OCI-LY1 (cell line): ENCODE data around the gene STARD13.

ENCODE experiments used
- H2AFZ ChIP-seq: fragments of 200-600 bp; sonication (generic), shearing (Covaris generic); 2 replicates; pipeline ENCODE4 v1.6.0; 2014; ENCODE audit warnings: antibody characterized with exemption, mild to moderate bottlenecking, low read length
- H3F3A ChIP-seq: fragments of 200-600 bp; sonication (generic), shearing (Covaris generic); 2 replicates; pipeline ENCODE4 v1.6.0; 2014; ENCODE audit warnings: mild to moderate bottlenecking, antibody characterized with exemption, low read length, moderate library complexity; ENCODE audit not compliant: insufficient read depth
- H3K27ac ChIP-seq: fragments of 200-600 bp; sonication (generic); 2 replicates; pipeline ENCODE4 v1.5.1; 2014; ENCODE audit warnings: low read length, mixed run types, mild to moderate bottlenecking, low read depth; ENCODE audit not compliant: poor library complexity, severe bottlenecking
- H3K27me3 ChIP-seq: fragments of 200-600 bp; sonication (generic); 2 replicates; pipeline ENCODE4 v1.6.0; 2014; ENCODE audit warnings: antibody characterized with exemption, mild to moderate bottlenecking, low read length, moderate library complexity; ENCODE audit not compliant: insufficient read depth
- H3K36me3 ChIP-seq: fragments of 200-600 bp; sonication (generic); 2 replicates; pipeline ENCODE4 v1.6.1; 2014; ENCODE audit warnings: mild to moderate bottlenecking, antibody characterized with exemption, low read length, moderate library complexity, mixed read lengths; ENCODE audit not compliant: insufficient read depth
- H3K4me1 ChIP-seq: fragments of 200-600 bp; sonication (generic); 2 replicates; pipeline ENCODE4 v1.5.1; 2014; ENCODE audit warnings: mild to moderate bottlenecking, low read length, moderate library complexity; ENCODE audit not compliant: insufficient read depth, severe bottlenecking
- H3K4me2 ChIP-seq: fragments of 200-600 bp; sonication (generic), shearing (Covaris generic); 2 replicates; pipeline ENCODE4 v1.6.1; 2014; ENCODE audit warnings: low read length
- H3K4me3 ChIP-seq: fragments of 200-600 bp; sonication (generic); 2 replicates; pipeline ENCODE4 v1.5.1; 2014; ENCODE audit warnings: low read length, low read depth, mild to moderate bottlenecking, mixed read lengths; ENCODE audit not compliant: poor library complexity, severe bottlenecking
- H3K79me2 ChIP-seq: fragments of 200-600 bp; shearing (Covaris generic); 2 replicates; pipeline ENCODE4 v1.6.1; 2016; ENCODE audit warnings: mixed run types, low read length, mixed read lengths; ENCODE audit not compliant: insufficient read depth
- H3K9ac ChIP-seq: fragments of 200-600 bp; sonication (generic), shearing (Covaris generic); 2 replicates; pipeline ENCODE4 v1.6.1; 2014; ENCODE audit warnings: mild to moderate bottlenecking, low read length, mixed read lengths
- H3K9me2 ChIP-seq: fragments of 200-600 bp; sonication (generic), shearing (Covaris generic); 2 replicates; pipeline ENCODE4 v1.6.1; 2014; ENCODE audit warnings: low read depth, mild to moderate bottlenecking, low read length, mixed read lengths
- H3K9me3 ChIP-seq: fragments of 200-600 bp; shearing (Covaris generic); 2 replicates; pipeline ENCODE4 v1.6.1; 2014; ENCODE audit warnings: low read length, mixed read lengths
- H4K20me1 ChIP-seq: fragments of 200-600 bp; sonication (generic), shearing (Covaris generic); 2 replicates; pipeline ENCODE4 v1.6.0; 2016; ENCODE audit warnings: mild to moderate bottlenecking, low read length; ENCODE audit not compliant: insufficient read depth
- EZH2 ChIP-seq: fragments of 200-600 bp; sonication (generic), shearing (Covaris generic); IDR thresholded peaks from 2 replicates; pipeline ENCODE4 v1.8.0; 2017; ENCODE audit warnings: borderline replicate concordance, mixed run types, mild to moderate bottlenecking, antibody characterized with exemption, low read length, moderate library complexity, mixed read lengths
- TF ChIP-seq, protein P1 (sequence below): fragments of 200-600 bp; sonication (generic), shearing (Covaris generic); IDR thresholded peaks from 2 replicates; pipeline ENCODE4 v1.5.1; 2017; ENCODE audit warnings: mild to moderate bottlenecking, antibody characterized with exemption, low read length, moderate library complexity, mixed read lengths

Gene STARD13

DNA sequence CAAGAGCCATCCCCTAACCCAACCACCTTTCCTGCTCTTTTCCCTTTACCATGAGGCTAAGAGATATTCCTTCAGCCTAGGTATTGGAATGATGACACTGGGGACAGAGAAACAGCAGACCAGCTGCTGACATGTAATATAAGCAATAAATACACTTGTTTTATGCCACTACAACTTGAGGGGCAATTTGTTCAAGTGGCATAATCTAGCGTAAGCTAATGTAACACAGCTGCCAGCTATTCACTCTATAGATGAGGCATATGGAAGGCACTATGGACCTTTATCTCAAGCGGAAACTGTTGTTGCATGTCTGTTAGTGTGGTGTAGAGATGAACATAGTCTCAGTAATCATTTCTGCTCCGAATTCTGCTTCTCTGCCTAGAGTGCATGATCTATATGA lies 111.1 kb downstream of the STARD13 start:
- Histone ChIP-seq H3K9ac (no peak overlapping the region), H3K27me3 (no peaks in the 10 kb centered on the region), H3K36me3 (no peaks in the 10 kb centered on the region), H3K9me2 (no peaks in the 10 kb centered on the region), H3K4me2 (no peak overlapping the region), H3K9me3 (no peaks in the 10 kb centered on the region), H3K27ac (no peak overlapping the region), H4K20me1 (no peaks in the 10 kb centered on the region), H3K79me2 (no peaks in the 10 kb centered on the region), H3K4me1 (no peaks in the 10 kb centered on the region), H3K4me3 (no peak overlapping the region), H2AFZ (no peak overlapping the region), H3F3A (no peaks in the 10 kb centered on the region)
- TF ChIP-seq EZH2, result no peak
- TF ChIP-seq, protein P1, sequence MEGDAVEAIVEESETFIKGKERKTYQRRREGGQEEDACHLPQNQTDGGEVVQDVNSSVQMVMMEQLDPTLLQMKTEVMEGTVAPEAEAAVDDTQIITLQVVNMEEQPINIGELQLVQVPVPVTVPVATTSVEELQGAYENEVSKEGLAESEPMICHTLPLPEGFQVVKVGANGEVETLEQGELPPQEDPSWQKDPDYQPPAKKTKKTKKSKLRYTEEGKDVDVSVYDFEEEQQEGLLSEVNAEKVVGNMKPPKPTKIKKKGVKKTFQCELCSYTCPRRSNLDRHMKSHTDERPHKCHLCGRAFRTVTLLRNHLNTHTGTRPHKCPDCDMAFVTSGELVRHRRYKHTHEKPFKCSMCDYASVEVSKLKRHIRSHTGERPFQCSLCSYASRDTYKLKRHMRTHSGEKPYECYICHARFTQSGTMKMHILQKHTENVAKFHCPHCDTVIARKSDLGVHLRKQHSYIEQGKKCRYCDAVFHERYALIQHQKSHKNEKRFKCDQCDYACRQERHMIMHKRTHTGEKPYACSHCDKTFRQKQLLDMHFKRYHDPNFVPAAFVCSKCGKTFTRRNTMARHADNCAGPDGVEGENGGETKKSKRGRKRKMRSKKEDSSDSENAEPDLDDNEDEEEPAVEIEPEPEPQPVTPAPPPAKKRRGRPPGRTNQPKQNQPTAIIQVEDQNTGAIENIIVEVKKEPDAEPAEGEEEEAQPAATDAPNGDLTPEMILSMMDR, result no peak

DNA sequence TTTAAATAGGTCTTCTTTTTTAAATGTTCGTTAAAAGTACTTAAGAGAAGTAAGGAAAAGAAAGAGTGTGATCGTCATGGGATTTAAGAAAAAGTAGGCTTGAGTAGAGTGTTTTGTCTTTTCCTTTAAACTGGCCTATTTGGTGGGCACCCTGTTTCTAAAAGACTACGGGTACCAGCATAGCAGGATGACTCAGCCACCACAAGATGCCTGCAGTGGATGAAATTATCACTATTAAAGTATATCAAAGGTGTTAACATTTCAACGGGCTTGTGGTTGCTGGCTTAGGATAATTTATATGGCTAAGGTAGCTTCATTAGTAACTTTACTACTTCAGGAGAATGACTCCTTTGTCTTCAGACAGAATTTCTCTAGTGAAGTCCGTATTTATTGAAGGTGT lies 112.6 kb downstream of the STARD13 start:
- Histone ChIP-seq H4K20me1 (no peaks in the 10 kb centered on the region), H3K9ac (no peak overlapping the region), H3K4me1 (no peaks in the 10 kb centered on the region), H3K4me2 (no peak overlapping the region), H2AFZ (no peak overlapping the region), H3K79me2 (no peaks in the 10 kb centered on the region), H3K27me3 (no peaks in the 10 kb centered on the region), H3K36me3 (no peaks in the 10 kb centered on the region), H3K9me2 (no peaks in the 10 kb centered on the region), H3K9me3 (no peaks in the 10 kb centered on the region), H3K4me3 (no peak overlapping the region), H3K27ac (no peak overlapping the region), H3F3A (no peaks in the 10 kb centered on the region)
- TF ChIP-seq EZH2, result no peak
- TF ChIP-seq, protein P1, result no peak

DNA sequence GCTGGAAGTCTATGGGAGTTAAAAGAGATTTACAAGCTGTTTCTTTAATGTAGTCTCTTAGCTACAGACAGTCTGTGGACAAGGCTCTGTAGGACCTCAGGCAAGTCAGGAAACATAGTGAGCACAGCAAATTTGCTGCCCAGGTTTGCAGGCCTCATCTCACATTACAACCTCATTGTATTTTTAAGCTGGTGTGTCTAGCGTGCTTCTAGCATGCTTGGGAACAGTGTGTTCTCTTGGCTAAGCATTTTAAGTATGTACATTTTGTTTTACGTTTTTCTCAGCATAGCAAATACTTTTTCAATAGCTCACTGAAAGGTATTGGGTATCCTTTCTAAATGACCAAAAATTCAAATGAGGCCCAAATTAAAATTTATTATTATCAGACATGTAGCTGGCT lies 113.2 kb downstream of the STARD13 start:
- Histone ChIP-seq H3K4me2 (no peak overlapping the region), H3K27me3 (no peaks in the 10 kb centered on the region), H3F3A (no peaks in the 10 kb centered on the region), H3K9me2 (no peaks in the 10 kb centered on the region), H3K27ac (no peak overlapping the region), H3K4me1 (no peaks in the 10 kb centered on the region), H3K9ac (no peak overlapping the region), H4K20me1 (no peaks in the 10 kb centered on the region), H3K36me3 (no peaks in the 10 kb centered on the region), H2AFZ (no peak overlapping the region), H3K4me3 (no peak overlapping the region), H3K79me2 (no peaks in the 10 kb centered on the region), H3K9me3 (no peaks in the 10 kb centered on the region)
- no peak for TF ChIP-seq EZH2
- TF ChIP-seq, protein P1, result no peak
